Parathyroid adenoma (tissue), 2 donors: ENCODE results near the gene FANCG.

Experiments used
- H2AFZ ChIP-seq: fragments of 300-600 bp; sonication (generic); one replicate; pipeline ENCODE4 v1.7.0; 2017; ENCODE audit warnings: antibody characterized with exemption, mild to moderate bottlenecking
- H3K27ac ChIP-seq: fragments of 300-600 bp; sonication (generic); one replicate; pipeline ENCODE4 v1.7.0; 2017
- H3K27me3 ChIP-seq: fragments of 300-600 bp; sonication (generic); one replicate; pipeline ENCODE4 v1.7.0; 2017; ENCODE audit warnings: low read length; ENCODE audit not compliant: control insufficient read depth, insufficient read depth
- H3K36me3 ChIP-seq: fragments of 300-600 bp; sonication (generic); one replicate; pipeline ENCODE4 v1.7.0; 2017; ENCODE audit warnings: low read length; ENCODE audit not compliant: control insufficient read depth, insufficient read depth
- H3K4me1 ChIP-seq: fragments of 300-600 bp; sonication (generic); one replicate; pipeline ENCODE4 v1.7.0; 2017; ENCODE audit warnings: control low read depth
- H3K4me2 ChIP-seq: fragments of 300-600 bp; sonication (generic); one replicate; pipeline ENCODE4 v1.7.0; 2017; ENCODE audit warnings: low read length
- H3K4me3 ChIP-seq: fragments of 300-600 bp; sonication (generic); one replicate; pipeline ENCODE4 v1.7.0; 2017; ENCODE audit warnings: low read depth, low read length
- H3K79me2 ChIP-seq: fragments of 300-600 bp; sonication (generic); one replicate; pipeline ENCODE4 v1.7.0; 2017; ENCODE audit warnings: control low read depth
- H3K9ac ChIP-seq: fragments of 300-600 bp; sonication (generic); one replicate; pipeline ENCODE4 v1.7.0; 2017; ENCODE audit warnings: mild to moderate bottlenecking
- H3K9me3 ChIP-seq: fragments of 300-600 bp; sonication (generic); one replicate; pipeline ENCODE4 v1.7.0; 2017; ENCODE audit warnings: low read length; ENCODE audit not compliant: control insufficient read depth
- TF ChIP-seq, protein P1 (sequence below): fragments of 300-600 bp; sonication (generic); IDR thresholded peaks from one replicate; pipeline ENCODE4 v1.7.0; 2017; ENCODE audit warnings: antibody characterized with exemption, mild to moderate bottlenecking
- donor health status: primary hyperparathyroidism.

The FANCG gene

GRCh38 chr9:35044071-35044470 is 35.7 kb downstream of the FANCG start:
- Histone ChIP-seq H3K27me3 (no peaks in the 10 kb centered on the region), H3K27ac (no peak overlapping the region), H3K36me3 (no peaks in the 10 kb centered on the region), H2AFZ (no peak overlapping the region), H3K9me3 (no peaks in the 10 kb centered on the region), H3K79me2 (no peaks in the 10 kb centered on the region), H3K4me3 (no peak overlapping the region), H3K4me1 (no peaks in the 10 kb centered on the region), H3K4me2 (no peak overlapping the region), H3K9ac (no peak overlapping the region)
- TF ChIP-seq, protein P1, sequence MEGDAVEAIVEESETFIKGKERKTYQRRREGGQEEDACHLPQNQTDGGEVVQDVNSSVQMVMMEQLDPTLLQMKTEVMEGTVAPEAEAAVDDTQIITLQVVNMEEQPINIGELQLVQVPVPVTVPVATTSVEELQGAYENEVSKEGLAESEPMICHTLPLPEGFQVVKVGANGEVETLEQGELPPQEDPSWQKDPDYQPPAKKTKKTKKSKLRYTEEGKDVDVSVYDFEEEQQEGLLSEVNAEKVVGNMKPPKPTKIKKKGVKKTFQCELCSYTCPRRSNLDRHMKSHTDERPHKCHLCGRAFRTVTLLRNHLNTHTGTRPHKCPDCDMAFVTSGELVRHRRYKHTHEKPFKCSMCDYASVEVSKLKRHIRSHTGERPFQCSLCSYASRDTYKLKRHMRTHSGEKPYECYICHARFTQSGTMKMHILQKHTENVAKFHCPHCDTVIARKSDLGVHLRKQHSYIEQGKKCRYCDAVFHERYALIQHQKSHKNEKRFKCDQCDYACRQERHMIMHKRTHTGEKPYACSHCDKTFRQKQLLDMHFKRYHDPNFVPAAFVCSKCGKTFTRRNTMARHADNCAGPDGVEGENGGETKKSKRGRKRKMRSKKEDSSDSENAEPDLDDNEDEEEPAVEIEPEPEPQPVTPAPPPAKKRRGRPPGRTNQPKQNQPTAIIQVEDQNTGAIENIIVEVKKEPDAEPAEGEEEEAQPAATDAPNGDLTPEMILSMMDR, result no peak

GRCh38 chr9:35042891-35043545 is 36.7 kb downstream of the FANCG start:
- Histone ChIP-seq H3K27ac (no peak overlapping the region), H3K9me3 (no peaks in the 10 kb centered on the region), H2AFZ (no peak overlapping the region), H3K4me3 (no peak overlapping the region), H3K79me2 (no peaks in the 10 kb centered on the region), H3K36me3 (no peaks in the 10 kb centered on the region), H3K4me2 (no peak overlapping the region), H3K4me1 (no peaks in the 10 kb centered on the region), H3K27me3 (no peaks in the 10 kb centered on the region), H3K9ac (no peak overlapping the region)
- TF ChIP-seq, protein P1, result no peak

- H3K9ac ChIP-seq, result no peak overlapping the region
Measured at GRCh38 chr9:35042081-35042604, 37.6 kb downstream of the FANCG start.

DNA sequence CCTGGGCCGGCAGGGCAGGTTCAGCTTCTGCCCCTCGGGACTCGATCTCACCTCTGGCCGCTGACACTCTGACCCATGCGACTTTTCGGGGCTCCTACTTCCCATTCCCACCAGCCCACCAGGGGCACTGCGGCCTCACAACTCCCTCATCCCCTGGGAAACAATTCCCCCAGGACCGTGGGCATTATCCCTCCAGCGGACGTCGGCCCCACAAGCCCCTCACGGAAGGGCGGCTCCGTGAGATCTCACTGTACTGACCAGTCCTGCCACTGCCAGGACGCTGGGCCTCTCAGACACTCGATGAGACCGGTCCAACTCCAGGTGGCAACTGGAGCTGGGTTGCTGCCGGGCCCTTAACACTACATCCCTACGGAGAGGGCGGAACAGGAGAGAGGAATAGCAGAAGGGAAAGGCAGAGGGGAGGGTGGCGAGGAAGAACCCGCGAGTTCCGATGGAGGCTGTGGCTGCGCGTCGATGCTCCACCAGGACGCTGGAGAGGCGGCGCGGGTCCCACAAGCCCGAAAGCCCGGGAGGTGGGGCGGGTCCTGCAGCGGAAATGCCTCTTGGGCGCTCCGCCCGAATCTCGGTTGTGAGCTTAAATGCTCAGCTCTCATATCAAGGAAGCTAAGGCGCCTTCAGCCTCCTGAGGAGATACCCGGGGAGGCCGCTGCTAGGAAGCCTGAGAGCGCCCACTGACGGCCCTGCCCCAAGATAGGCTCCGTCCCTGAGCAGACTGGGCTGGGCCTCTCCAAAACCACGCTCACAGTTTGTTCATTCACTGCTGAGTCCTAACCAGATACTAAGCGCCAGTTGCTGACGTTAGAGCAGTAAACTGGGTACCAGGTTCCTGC is 43.7 kb downstream of the FANCG start:
- no peak overlapping the region for H3K27ac ChIP-seq
- H3K4me3 ChIP-seq, result no peak overlapping the region
- H3K36me3 ChIP-seq, result no peaks in the 10 kb centered on the region

More at GRCh38 chr9:35042081-35042604, 37.6 kb downstream of the FANCG start:
- H3K9me3 ChIP-seq, result no peaks in the 10 kb centered on the region
- H3K4me1 ChIP-seq, result no peaks in the 10 kb centered on the region
- no peak overlapping the region for H3K4me3 ChIP-seq
- no peaks in the 10 kb centered on the region for H3K36me3 ChIP-seq
- no peaks in the 10 kb centered on the region for H3K27me3 ChIP-seq
- no peak overlapping the region for H3K27ac ChIP-seq
- no peak overlapping the region for H3K4me2 ChIP-seq
- no peak overlapping the region for H2AFZ ChIP-seq
- H3K79me2 ChIP-seq, result no peaks in the 10 kb centered on the region
- TF ChIP-seq, protein P1, result no peak

More for the DNA sequence above, 43.7 kb downstream of the FANCG start:
- Histone ChIP-seq H2AFZ (no peak overlapping the region), H3K4me1 (no peaks in the 10 kb centered on the region), H3K9me3 (no peaks in the 10 kb centered on the region), H3K4me2 (no peak overlapping the region), H3K9ac (no peak overlapping the region), H3K27me3 (no peaks in the 10 kb centered on the region), H3K79me2 (no peaks in the 10 kb centered on the region)
- TF ChIP-seq, protein P1, result no peak
